Pons (tissue), 1 donor: ENCODE data around the gene GGA2.
"Not testable (repeated sequence)": the region's sequence is repeated elsewhere in the genome, so short reads cannot be mapped to it uniquely, and the experiment has no call there.

Experiments
- DNase-seq: peaks from one replicate; pipeline ENCODE4 v3.0.0-alpha.2; 2016; ENCODE audit warnings: low spot score

GGA2 gene

GRCh38 chr16:23523876-23524385 is 13.6 kb upstream of the GGA2 start:
- DNase-seq = no peak

DNA sequence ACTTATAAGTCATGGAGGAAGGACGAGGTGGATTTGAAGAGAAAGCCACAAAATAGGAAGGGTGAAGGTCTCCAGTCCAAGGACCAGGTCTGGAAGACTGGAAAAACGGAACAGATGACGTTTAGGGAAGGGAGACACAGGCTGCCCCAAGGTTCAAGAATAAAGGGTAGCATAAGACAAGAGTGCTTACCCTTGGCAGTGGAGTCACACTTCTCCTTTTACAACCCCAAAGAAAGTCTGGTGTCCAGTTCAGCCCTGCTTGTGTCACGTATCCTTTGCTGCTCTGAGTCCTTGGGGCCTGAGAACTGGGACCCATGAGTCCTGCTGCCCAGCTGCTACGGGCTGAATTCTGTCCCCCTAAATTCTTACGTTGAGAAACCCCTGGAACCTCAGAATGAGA is 13.0 kb upstream of the GGA2 start:
- peak; percentile 60 for DNase-seq

DNA sequence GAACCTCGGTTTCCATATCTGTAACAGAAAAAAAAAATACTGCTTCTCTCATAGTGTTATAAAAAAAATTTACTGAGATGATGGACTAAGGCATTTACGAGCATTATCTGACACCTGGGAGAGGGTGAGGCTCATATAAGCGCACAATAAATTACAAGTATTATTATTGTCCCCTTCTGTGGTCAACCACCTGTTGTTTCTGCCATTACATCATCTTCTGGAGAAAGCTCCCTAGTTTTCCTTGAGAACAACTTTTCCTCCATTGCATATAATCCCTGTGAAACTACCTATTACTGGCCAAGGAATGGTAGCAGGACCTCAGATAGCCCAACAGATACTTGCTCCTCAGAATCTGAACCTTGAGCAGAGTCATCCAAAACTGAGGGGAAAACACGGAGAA is 11.7 kb upstream of the GGA2 start:
- DNase-seq = no peak

- no peak for DNase-seq
Observed at GRCh38 chr16:23521037-23521743, 10.9 kb upstream of the GGA2 start.

DNA sequence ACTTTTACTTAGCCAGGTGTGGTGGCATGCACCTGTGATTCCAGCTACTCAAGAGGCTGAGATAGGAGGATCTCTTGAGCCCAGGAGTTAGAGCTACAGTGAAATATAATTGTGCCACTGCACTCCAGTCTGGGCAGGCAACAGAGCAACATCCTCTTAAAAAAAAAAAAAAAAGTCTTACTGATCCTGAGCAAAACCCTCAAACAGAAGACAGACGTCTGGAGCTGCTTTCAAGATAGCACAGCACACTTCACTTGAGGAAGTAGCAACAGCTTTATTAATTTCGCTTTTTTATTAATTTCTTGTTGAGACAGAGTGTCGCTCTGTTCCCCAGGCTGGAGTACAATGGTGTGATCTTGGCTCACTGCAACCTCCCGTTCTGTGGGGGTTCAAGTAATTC is 10.2 kb upstream of the GGA2 start:
- no peak for DNase-seq

DNA sequence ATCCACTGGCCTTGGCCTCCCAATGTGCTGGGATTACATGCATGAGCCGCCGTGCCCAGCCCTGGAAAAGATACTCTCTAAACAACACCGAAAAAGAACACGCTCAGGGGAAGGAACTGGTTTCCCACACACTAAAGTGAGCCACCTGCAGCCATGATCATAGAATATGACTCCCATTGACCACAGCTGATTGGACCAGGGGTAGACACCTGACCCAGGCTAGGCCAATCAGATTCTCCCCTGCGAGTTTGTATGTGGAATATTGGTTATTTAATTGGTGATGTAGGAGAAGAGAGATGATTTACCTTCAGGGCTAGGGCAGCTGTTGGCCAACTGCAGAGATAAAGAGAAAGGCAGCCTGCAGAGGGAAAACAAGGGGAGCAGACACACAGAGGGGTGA is 9.0 kb upstream of the GGA2 start:
- no peak for DNase-seq

GRCh38 chr16:23518435-23518891 is 8.2 kb upstream of the GGA2 start:
- peak; percentile 50 for DNase-seq

DNA sequence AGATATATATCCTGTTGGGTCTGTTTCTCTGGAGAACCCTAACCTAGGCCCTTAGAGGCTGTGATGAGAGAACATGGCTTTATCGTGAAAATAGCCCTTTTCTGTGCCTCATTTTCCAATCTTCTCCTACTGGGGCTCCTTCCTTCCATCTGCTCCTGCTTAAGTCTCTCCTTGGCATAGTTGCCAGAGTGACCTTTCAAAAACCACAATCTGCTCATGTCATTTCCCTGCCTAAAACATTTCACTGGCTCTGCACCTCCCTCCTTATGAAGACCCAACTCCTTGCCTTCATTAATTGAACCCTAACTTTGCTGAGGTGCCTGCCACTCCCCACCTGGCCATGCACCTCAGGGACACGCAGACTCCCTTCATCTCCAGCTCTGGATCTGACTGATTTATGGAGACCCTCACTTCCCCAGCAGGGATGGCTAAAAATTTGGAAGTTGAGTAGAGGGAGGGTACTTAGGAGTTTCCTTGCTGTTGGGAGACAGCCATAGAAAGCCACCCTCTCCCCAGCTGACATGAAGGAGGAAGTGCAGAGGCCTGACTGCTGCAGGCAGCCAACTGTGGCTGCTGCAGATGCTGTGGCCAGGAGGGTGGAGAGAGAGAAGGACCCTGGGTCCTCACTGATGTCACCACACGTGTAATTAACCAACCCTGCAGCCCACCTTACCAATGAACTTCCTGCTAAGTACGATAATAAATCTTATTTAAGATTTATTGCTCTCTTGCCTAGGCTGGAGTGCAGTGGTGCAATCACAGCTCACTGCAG is 6.3 kb upstream of the GGA2 start:
- no peak for DNase-seq

DNA sequence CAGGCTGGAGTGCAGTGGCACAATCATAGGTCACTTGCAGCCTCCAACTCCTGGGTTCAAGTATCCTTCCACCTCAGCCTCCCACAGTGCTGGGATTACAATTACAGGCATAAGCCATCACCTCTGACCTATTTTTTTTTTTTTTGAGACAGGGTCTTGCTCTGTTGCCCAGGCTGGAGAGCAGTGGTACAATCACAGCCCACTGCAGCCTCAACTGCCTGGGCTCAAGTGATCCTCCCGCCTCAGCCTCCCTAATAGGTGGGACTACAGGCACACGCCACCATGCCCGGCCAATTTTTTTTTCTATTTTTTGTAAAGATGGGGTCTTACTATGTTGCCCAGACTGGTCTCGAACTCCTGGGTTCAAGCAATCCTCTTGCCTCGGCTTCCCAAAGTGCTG is 5.6 kb upstream of the GGA2 start:
- no peak for DNase-seq

- DNase-seq = no peak
Observed at GRCh38 chr16:23514381-23515152, 4.3 kb upstream of the GGA2 start.

DNA sequence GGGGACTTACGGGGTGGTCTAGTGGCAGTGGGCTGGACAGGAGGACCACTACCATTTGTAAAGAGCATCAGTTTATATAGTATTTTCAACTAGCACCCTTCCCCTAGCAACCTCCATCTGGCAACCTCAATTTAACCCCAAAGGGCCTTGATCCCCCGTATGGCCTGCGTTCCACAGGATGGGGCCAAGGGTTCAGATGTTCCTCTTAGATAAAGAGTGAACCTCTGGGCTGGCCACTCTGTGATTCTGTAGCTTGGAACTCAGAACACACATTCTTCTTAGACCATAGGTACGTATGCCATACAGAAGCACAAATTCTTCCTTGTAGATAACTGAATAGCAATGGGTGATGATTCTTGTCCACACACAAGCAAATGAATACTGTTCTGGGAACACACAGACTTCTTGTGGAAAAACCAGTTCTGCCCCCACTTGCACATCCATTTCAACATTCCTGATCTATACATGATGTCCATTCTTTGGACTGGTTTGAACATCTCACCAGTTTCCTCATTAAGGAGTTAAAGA is 1.9 kb upstream of the GGA2 start:
- DNase-seq = no peak

DNA sequence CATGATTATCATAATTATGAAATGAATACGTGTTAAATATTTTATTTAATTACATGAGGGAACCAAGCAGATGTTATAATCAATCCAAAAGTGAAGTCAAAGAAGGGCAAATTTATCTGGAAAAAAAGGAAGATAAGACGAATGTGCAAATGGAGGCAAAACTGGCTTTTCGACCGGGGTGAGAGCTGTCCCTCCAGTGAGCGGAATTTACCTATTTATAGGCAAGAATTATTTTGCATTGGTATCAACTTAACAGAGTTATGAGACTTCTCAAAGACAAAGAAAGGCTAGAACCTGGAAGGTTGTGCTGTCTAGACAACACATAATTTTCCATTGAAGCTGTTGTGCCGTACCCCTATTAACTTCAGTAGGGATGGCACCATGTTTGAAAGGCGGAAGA is 1.4 kb upstream of the GGA2 start:
- no peak for DNase-seq

- DNase-seq = not testable (repeated sequence)
Observed at GRCh38 chr16:23510915-23511270, 599 bp upstream of the GGA2 start.

GRCh38 chr16:23509782-23510163 is 521 bp downstream of the GGA2 start:
- DNase-seq = no peak

- DNase-seq = no peak
Observed at GRCh38 chr16:23509441-23509754, 896 bp downstream of the GGA2 start.

DNA sequence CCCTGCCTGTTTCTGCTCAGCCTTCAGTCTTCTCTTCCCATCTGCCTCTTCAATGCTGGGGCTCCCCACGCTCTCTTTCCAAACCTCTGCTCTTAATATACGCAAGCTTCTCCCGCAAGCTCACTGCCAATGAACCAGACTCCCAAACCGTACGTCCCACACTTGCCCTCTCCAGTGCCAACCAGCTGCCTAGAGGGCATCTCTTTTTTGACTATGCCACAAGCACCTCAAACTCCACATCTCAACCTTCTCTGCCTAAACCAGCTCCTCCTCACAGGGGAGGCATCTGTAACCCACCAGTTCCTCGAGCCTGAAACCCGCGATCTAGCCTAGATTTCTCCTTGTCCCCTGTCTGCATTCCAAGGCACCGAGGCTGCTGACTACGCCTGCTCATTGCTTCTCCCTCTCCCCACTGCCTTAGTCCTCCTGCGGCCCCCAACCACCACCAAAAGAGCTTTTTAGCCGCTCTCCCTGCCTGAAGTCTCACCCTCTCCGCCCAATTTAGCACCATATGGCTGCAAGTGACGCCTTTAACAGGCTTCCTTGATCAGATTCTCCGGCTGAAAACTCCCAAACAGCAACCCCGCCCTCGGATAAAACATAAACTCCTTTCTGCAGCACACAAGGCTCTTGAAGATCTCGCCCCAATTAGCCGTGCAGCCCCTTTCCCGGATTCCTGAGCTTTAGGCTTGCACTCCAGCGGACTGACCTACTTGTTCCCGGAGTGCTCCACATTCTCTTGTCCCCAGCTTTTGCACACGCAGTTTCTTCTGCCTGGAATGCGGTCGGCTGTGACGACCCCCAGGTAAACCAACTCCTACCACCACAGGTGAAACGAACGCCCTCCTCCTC is 1.5 kb downstream of the GGA2 start:
- DNase-seq = no peak

DNA sequence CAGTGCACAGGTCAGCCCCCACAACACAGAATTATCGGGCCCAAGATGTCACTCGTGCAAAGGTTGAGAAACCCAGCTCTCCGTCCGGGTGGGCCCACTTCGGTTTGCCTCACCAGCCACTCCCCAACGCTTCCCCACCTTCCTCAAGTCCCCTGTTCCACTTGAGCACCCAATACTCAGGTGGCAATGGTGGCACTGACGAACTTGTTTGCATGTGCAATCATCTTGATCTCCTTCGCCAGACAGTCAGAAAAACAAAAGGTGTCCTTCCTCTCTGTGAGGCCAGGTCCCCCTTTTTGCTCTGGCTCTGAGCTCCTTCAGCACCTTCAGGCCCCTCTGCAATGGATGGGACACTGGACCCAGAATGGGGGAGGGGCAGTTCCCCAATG is 3.7 kb downstream of the GGA2 start:
- no peak for DNase-seq

- no peak for DNase-seq
Observed at GRCh38 chr16:23505671-23506605, 4.4 kb downstream of the GGA2 start.

- DNase-seq = no peak
Observed at GRCh38 chr16:23505180-23505665, 5.1 kb downstream of the GGA2 start.

DNA sequence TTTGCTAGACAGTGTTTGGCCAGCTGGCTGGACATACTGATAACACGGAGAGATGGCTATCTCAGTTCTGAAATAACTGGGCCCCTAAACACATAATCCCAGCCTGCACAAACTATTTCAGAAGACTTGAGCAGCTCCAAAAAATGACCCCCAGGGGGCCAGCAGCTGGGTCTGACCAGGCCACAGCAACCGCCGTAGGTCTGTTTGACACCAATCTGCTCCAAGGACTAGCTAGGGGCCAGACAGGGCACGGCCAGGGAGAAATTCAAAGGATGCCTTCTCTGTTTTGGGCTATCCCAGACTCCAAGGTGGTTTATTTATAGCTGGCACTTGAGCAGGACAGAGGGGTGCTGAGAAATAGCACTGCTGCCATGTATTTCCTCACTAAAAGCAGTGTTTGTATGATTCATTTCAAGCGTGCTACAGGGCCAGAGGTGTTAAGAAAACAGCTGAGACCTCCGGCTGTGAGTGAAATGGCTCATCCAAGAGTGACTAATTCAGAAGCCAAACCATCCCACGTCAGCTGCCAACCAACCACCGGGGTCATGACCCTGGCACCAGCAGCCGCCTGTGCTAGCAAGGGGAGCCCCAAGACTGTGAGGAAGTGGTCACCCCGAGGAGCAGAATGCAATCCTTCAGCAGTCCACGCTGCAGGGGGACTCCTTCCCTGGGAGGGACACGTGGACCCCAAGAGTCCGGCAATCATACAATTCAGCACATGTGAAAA is 5.7 kb downstream of the GGA2 start:
- peak; percentile 38 for DNase-seq
